Brain microvascular endothelial cell (primary cell): ENCODE results near the gene NDUFV1.
"Not testable (repeated sequence)": the region's sequence is repeated elsewhere in the genome, so short reads cannot be mapped to it uniquely, and the experiment has no call there.

Experiments used
- DNase-seq: peaks from one replicate; pipeline ENCODE4 v3.0.0-alpha.2; 2020
- H3K27ac ChIP-seq: fragments of 250-450 bp; sonication (Bioruptor Pico); 2 replicates; pipeline ENCODE4 v1.5.1; 2020; ENCODE audit warnings: mild to moderate bottlenecking, moderate library complexity
- H3K27me3 ChIP-seq: fragments of 250-450 bp; sonication (Bioruptor Pico); replicated peaks from 2 replicates; pipeline ENCODE4 v1.5.1; 2020; ENCODE audit warnings: mild to moderate bottlenecking
- H3K36me3 ChIP-seq: fragments of 250-450 bp; sonication (Bioruptor Pico); replicated peaks from 2 replicates; pipeline ENCODE4 v1.5.1; 2020; ENCODE audit warnings: mild to moderate bottlenecking
- H3K4me3 ChIP-seq: 2 replicates; pipeline ENCODE4 v1.5.1; 2011; ENCODE audit warnings: low read depth, mild to moderate bottlenecking, control low read depth, low read length, moderate library complexity
- in situ Hi-C: cut with HindIII; loops from 2 replicates; pipeline ENCODE4 v1.10.0; 2017; ENCODE audit warnings: low sequenced_read_pairs, low pct_ligation_motif_present
- TF ChIP-seq, protein P1 (sequence below): IDR thresholded peaks from 2 replicates; pipeline ENCODE4 v1.5.1; 2011; ENCODE audit warnings: low read depth, mild to moderate bottlenecking, moderate library complexity, low read length, control low read depth, inconsistent platforms; ENCODE audit errors: missing control alignments

Gene NDUFV1

DNA sequence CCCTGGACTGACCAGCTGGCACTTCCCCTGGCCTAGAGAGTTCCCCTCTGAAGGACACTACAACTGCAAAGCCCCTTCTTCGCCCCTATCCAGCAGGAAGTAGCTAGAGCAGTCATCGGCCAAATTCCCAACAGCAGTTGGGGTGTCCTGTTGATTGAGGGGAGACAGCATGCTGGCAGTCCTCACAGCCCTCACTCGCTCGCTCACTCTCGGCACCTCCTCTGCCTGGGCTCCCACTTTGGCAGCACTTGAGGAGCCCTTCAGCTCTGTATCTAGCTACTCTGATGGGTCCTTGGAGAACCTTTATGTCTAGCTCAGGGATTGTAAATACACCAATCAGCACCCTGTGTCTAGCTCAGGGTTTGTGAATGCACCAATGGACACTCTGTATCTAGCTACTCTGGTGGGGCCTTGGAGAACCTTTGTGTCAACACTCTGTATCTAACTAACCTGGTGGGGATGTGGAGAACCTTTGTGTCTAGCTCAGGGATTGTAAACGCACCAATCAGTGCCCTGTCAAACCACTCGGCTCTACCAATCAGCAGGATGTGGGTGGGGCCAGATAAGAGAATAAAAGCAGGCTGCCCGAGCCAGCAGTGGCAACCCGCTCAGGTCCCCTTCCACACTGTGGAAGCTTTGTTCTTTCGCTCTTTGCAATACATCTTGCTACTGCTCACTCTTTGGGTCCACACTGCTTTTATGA is 19.5 kb downstream of the NDUFV1 start:
- H3K27ac ChIP-seq, H3K4me3 ChIP-seq, DNase-seq, H3K27me3 ChIP-seq, in situ Hi-C loops, H3K36me3 ChIP-seq: not testable (repeated sequence)

GRCh38 chr11:67626970-67627369 is 20.2 kb downstream of the NDUFV1 start:
- DNase-seq = no peak
- H3K27ac ChIP-seq = no peak overlapping the region
- H3K4me3 ChIP-seq = no peak overlapping the region
- in situ Hi-C loops = no loop called here
- H3K27me3 ChIP-seq = no peaks in the 10 kb centered on the region
- H3K36me3 ChIP-seq = no peaks in the 10 kb centered on the region
- TF ChIP-seq, protein P1, sequence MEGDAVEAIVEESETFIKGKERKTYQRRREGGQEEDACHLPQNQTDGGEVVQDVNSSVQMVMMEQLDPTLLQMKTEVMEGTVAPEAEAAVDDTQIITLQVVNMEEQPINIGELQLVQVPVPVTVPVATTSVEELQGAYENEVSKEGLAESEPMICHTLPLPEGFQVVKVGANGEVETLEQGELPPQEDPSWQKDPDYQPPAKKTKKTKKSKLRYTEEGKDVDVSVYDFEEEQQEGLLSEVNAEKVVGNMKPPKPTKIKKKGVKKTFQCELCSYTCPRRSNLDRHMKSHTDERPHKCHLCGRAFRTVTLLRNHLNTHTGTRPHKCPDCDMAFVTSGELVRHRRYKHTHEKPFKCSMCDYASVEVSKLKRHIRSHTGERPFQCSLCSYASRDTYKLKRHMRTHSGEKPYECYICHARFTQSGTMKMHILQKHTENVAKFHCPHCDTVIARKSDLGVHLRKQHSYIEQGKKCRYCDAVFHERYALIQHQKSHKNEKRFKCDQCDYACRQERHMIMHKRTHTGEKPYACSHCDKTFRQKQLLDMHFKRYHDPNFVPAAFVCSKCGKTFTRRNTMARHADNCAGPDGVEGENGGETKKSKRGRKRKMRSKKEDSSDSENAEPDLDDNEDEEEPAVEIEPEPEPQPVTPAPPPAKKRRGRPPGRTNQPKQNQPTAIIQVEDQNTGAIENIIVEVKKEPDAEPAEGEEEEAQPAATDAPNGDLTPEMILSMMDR = no peak

DNA sequence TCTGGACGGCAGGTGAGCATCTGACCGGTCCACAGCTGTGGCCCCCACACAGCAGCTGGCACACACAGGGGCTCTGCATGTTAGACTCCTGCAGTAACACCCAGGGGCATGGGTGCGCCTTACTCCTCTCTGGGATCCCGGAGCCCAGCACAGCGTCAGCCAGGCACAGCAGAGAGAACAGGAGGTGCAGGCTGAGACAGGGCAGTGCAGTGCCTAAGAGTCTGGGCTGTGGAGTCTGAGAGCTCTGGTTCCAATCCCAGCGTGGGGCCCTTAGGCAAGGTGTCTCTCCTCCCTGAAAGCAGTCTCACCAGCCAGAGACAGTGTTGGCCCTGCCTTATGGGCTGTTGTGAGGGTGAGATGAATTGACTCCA is 20.7 kb downstream of the NDUFV1 start:
- TF ChIP-seq, protein P1 = no peak
- in situ Hi-C loops = no loop called here
- Histone ChIP-seq H3K27me3 (no peaks in the 10 kb centered on the region), H3K4me3 (no peak overlapping the region), H3K27ac (no peak overlapping the region), H3K36me3 (no peaks in the 10 kb centered on the region)
- DNase-seq = no peak

DNA sequence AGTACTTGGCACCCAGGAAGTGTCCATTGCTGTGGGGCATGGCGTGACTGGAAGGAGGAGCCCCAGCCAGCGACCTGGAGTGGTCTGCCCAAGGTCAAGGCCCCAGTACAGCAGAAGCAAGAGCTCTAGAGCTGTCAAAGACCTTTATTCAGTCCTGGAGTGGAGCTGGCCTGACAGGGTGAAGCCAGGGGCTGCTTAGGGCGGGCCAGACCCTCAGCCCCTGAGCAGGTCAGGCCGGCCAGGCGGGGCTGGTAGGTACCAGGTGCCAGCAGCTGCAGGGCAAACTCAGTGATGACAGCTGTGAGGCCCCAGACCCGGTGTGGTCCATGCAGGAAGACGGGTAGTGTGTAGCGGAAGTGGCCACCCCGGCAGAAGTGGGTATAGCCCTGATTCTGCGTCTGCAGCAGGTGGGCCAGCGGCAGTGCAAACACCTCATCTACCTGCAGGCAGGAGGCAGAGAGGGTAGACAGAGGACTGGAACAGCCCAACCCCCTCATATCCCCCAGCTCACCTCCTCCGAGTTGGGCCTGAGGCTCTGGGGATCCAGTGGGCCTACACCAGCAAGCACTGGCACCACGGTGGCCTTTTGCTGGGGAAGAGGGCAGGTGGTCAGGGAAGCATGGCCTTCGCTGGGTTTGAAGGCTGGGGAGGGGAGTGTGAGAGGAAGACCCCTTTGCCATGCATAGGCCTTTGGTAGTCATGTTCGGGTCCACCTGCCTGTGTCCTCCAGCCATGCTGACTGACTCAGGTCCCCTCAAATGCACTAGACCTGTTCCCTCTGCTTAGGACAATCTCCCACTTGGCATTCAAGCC is 21.3 kb downstream of the NDUFV1 start:
- in situ Hi-C loops = no loop called here
- TF ChIP-seq, protein P1 = no peak
- Histone ChIP-seq H3K36me3 (no peaks in the 10 kb centered on the region), H3K27me3 (no peaks in the 10 kb centered on the region), H3K4me3 (no peak overlapping the region), H3K27ac (no peak overlapping the region)
- DNase-seq = no peak

- no peak for DNase-seq
- Histone ChIP-seq H3K27ac (no peak overlapping the region), H3K36me3 (no peaks in the 10 kb centered on the region), H3K4me3 (peak overlapping the region; percentile 56), H3K27me3 (no peaks in the 10 kb centered on the region)
- in situ Hi-C loops = no loop called here
- TF ChIP-seq, protein P1 = no peak
Observed at GRCh38 chr11:67628710-67629385, 22.1 kb downstream of the NDUFV1 start.

- TF ChIP-seq, protein P1 = peak; percentile 84
- no peaks in the 10 kb centered on the region for H3K36me3 ChIP-seq
- in situ Hi-C loops = no loop called here
- no peaks in the 10 kb centered on the region for H3K27me3 ChIP-seq
- H3K4me3 ChIP-seq = peak within 1 kb of the TSS; percentile 68
- peak within 1 kb of the TSS; percentile 22 for H3K27ac ChIP-seq
- peak; percentile 54 for DNase-seq
Observed at GRCh38 chr11:67629386-67630227, 22.9 kb downstream of the NDUFV1 start, which contains the start of gene NUDT8. Gene NUDT8, minus strand, starts transcription at chr11:67629937. Its CDS starts 26 bp downstream, at chr11:67629911.
